ENCODE data around the gene AAR2. TPM values are rescaled to one million over a fixed set of nuclear protein-coding genes. Genes with fewer than 3 reads are reported as not detected.

AAR2 gene
- total RNA-seq, 1 donor from 2014 or later: 19.7 TPM

GRCh38 chr20:36284751-36285150 lies 48.5 kb downstream of the AAR2 start:
- no peaks in the 10 kb centered on the region for H3K79me2 ChIP-seq (ENCODE audit: low read depth)
- peaks cover 9% of the 10 kb centered on the region for H3K27me3 Mint-ChIP-seq (ENCODE audit: insufficient read depth, low read depth)

GRCh38 chr20:36285746-36286447 lies 49.6 kb downstream of the AAR2 start:
- no peak overlapping the region for H3K27ac Mint-ChIP-seq
- TF ChIP-seq EZH2 (IDR thresholded peaks at IDR 0.05) (no peak), CTCF (IDR thresholded peaks at IDR 0.05) (no peak), EZH2phosphoT487 (IDR thresholded peaks at IDR 0.05) (no peak)

More at GRCh38 chr20:36284751-36285150, 48.5 kb downstream of the AAR2 start:
- Mint-ChIP-seq H3K9me3 (no peaks in the 10 kb centered on the region), H3K27ac (no peak overlapping the region), H3K4me1 (no peaks in the 10 kb centered on the region), H3K36me3 (no peaks in the 10 kb centered on the region), H3K4me3 (no peak overlapping the region)
- peaks cover 5% of the 10 kb centered on the region for H3K27me3 ChIP-seq
- H3K36me3 ChIP-seq: no peaks in the 10 kb centered on the region
- no peak overlapping the region for H3K4me2 ChIP-seq
- no peak overlapping the region for H2AFZ ChIP-seq (replicated peaks)
- TF ChIP-seq EZH2 (IDR thresholded peaks at IDR 0.05): no peak
- no peak for TF ChIP-seq CTCF (IDR thresholded peaks at IDR 0.05)
- TF ChIP-seq EZH2phosphoT487 (IDR thresholded peaks at IDR 0.05): no peak
- H3F3A ChIP-seq (ENCODE audit: low read depth): no peaks in the 10 kb centered on the region
- no peak for DNase-seq (ENCODE audit: low spot score)
- H3K9me3 ChIP-seq (ENCODE audit: low read depth): no peaks in the 10 kb centered on the region
- H3K9ac ChIP-seq: no peak overlapping the region
- no peaks in the 10 kb centered on the region for H3K4me1 ChIP-seq
- no peak overlapping the region for H3K4me3 ChIP-seq
- H4K20me1 ChIP-seq (ENCODE audit: low read depth): no peaks in the 10 kb centered on the region
- no peak overlapping the region for H3K27ac ChIP-seq

GRCh38 chr20:36297656-36298055 lies 61.4 kb downstream of the AAR2 start:
- H3K4me3 Mint-ChIP-seq: no peak overlapping the region
- no peaks in the 10 kb centered on the region for H3K9me3 Mint-ChIP-seq
- H3K27me3 Mint-ChIP-seq (ENCODE audit: insufficient read depth, low read depth): peaks cover 21% of the 10 kb centered on the region

More at GRCh38 chr20:36285746-36286447, 49.6 kb downstream of the AAR2 start:
- H3K79me2 ChIP-seq (ENCODE audit: low read depth): no peaks in the 10 kb centered on the region
- no peak overlapping the region for H3K27ac ChIP-seq
- H3K4me3 ChIP-seq: no peak overlapping the region
- H3K4me2 ChIP-seq: no peak overlapping the region
- H4K20me1 ChIP-seq (ENCODE audit: low read depth): no peaks in the 10 kb centered on the region
- no peaks in the 10 kb centered on the region for H3K4me1 Mint-ChIP-seq
- H3K9me3 ChIP-seq (ENCODE audit: low read depth): no peaks in the 10 kb centered on the region
- no peak overlapping the region for H3K9ac ChIP-seq
- no peaks in the 10 kb centered on the region for H3K36me3 ChIP-seq
- no peak overlapping the region for H2AFZ ChIP-seq (replicated peaks)
- no peak for DNase-seq (ENCODE audit: low spot score)
- H3K36me3 Mint-ChIP-seq: no peaks in the 10 kb centered on the region
- H3K27me3 ChIP-seq: peaks cover 5% of the 10 kb centered on the region
- H3F3A ChIP-seq (ENCODE audit: low read depth): no peaks in the 10 kb centered on the region
- peaks cover 9% of the 10 kb centered on the region for H3K27me3 Mint-ChIP-seq (ENCODE audit: insufficient read depth, low read depth)
- H3K4me3 Mint-ChIP-seq: no peak overlapping the region
- H3K9me3 Mint-ChIP-seq: no peaks in the 10 kb centered on the region
- H3K4me1 ChIP-seq: no peaks in the 10 kb centered on the region

More at GRCh38 chr20:36297656-36298055, 61.4 kb downstream of the AAR2 start:
- Histone ChIP-seq H3K9ac (no peak overlapping the region), H3K27me3 (peaks cover 23% of the 10 kb centered on the region), H3K36me3 (no peaks in the 10 kb centered on the region), H3K4me1 (no peaks in the 10 kb centered on the region), H2AFZ (replicated peaks) (no peak overlapping the region), H3K4me2 (no peak overlapping the region), H3K4me3 (no peak overlapping the region), H3K27ac (no peak overlapping the region), H3K9me3 (ENCODE audit: low read depth) (no peaks in the 10 kb centered on the region), H4K20me1 (ENCODE audit: low read depth) (no peaks in the 10 kb centered on the region), H3K79me2 (ENCODE audit: low read depth) (no peaks in the 10 kb centered on the region), H3F3A (ENCODE audit: low read depth) (no peaks in the 10 kb centered on the region)
- TF ChIP-seq EZH2phosphoT487 (IDR thresholded peaks at IDR 0.05) (no peak), CTCF (IDR thresholded peaks at IDR 0.05) (no peak), EZH2 (IDR thresholded peaks at IDR 0.05) (no peak)
- Mint-ChIP-seq H3K4me1 (no peaks in the 10 kb centered on the region), H3K36me3 (no peaks in the 10 kb centered on the region), H3K27ac (no peak overlapping the region)
- no peak for DNase-seq (ENCODE audit: low spot score)
